Subcutaneous adipose tissue (tissue), 4 donors: ENCODE data around the gene HOXA4. TPM values are rescaled to one million over a fixed set of nuclear protein-coding genes. Genes with fewer than 3 reads are reported as not detected.

Experiments
- CTCF ChIP-seq: fragments of 450-650 bp; IDR thresholded peaks from one replicate; pipeline ENCODE4 v1.5.1; 2016; ENCODE audit warnings: low read depth, mild to moderate bottlenecking, control low read depth, antibody characterized with exemption, moderate library complexity
- total RNA-seq, 4 donors: library from RNA; depleted of rRNA; stranded (reverse); fragments of >200 nt; gene quantifications; one replicate each; pipeline ENCODE4 v1.1.0, GENCODE V29; 2016

Gene HOXA4
- total RNA-seq, 4 donors from 2014 or later: 1.2 to 2.4 (median 1.5) TPM; not detected in 1

GRCh38 chr7:27094304-27095049 lies 36.1 kb downstream of the HOXA4 start:
- TF ChIP-seq CTCF: no peak

GRCh38 chr7:27093184-27093895 lies 37.2 kb downstream of the HOXA4 start:
- TF ChIP-seq CTCF: no peak

- no peak for TF ChIP-seq CTCF
These were observed 37.8 kb downstream of the HOXA4 start for GRCh38 chr7:27092819-27093110.

- no peak for TF ChIP-seq CTCF
These were observed 38.4 kb downstream of the HOXA4 start for GRCh38 chr7:27091941-27092818.

GRCh38 chr7:27091105-27091504 lies 39.5 kb downstream of the HOXA4 start:
- TF ChIP-seq CTCF: no peak

GRCh38 chr7:27088002-27088922 lies 42.3 kb downstream of the HOXA4 start:
- TF ChIP-seq CTCF: no peak
